ENCODE data around the gene SNAI3. TPM values are rescaled to one million over a fixed set of nuclear protein-coding genes. Genes with fewer than 3 reads are reported as not detected.

Gene SNAI3
- polyA plus RNA-seq, 1 donor from 2014 or later = not detected

GRCh38 chr16:88650749-88651275 lies 35.5 kb downstream of the SNAI3 start, which contains the start of gene CYBA:
CYBA (minus strand) TSS chr16:88651053; CDS start chr16:88651013, 40 bp downstream.
- Histone ChIP-seq H2AFZ (ENCODE audit: low read depth, low read length) (no peak within 1 kb of the TSS), H3K27ac (ENCODE audit: low read length) (no peak within 1 kb of the TSS), H3K4me2 (ENCODE audit: low read length) (no peak within 1 kb of the TSS), H3K79me2 (replicated peaks; ENCODE audit: insufficient read depth, low read length) (no peaks in the 10 kb centered on the region), H3K36me3 (ENCODE audit: insufficient read depth, low read length) (no peaks in the 10 kb centered on the region), H3K9me3 (ENCODE audit: low read length) (no peaks in the 10 kb centered on the region), H3F3A (ENCODE audit: insufficient read depth, low read length, poor library complexity, severe bottlenecking) (no peaks in the 10 kb centered on the region), H3K4me3 (ENCODE audit: low read length) (peak within 1 kb of the TSS; percentile 56), H3K9ac (ENCODE audit: low read length) (peak within 1 kb of the TSS; percentile 7), H3K9me2 (ENCODE audit: insufficient read depth, low read length) (no peaks in the 10 kb centered on the region), H3K27me3 (ENCODE audit: insufficient read depth, low read depth, low read length) (no peaks in the 10 kb centered on the region), H4K20me1 (ENCODE audit: insufficient read depth) (no peaks in the 10 kb centered on the region)
- TF ChIP-seq SMC3 (conservative IDR thresholded peaks at IDR 0.05; ENCODE audit: poor library complexity) (no peak), RAD21 (conservative IDR thresholded peaks at IDR 0.05) (no peak), CTCF (IDR thresholded peaks at IDR 0.05; ENCODE audit: poor library complexity, severe bottlenecking) (no peak), EZH2 (IDR thresholded peaks at IDR 0.05; ENCODE audit: borderline replicate concordance, insufficient read depth, low read length, poor library complexity, severe bottlenecking) (no peak), POLR2AphosphoS5 (IDR thresholded peaks at IDR 0.05) (no peak), TAF1 (IDR thresholded peaks at IDR 0.05; ENCODE audit: low read depth) (no peak), MXI1 (conservative IDR thresholded peaks at IDR 0.05; ENCODE audit: poor library complexity, severe bottlenecking) (no peak), EP300 (conservative IDR thresholded peaks at IDR 0.05; ENCODE audit: poor library complexity, severe bottlenecking) (no peak)
- TF ChIP-seq, protein P1, sequence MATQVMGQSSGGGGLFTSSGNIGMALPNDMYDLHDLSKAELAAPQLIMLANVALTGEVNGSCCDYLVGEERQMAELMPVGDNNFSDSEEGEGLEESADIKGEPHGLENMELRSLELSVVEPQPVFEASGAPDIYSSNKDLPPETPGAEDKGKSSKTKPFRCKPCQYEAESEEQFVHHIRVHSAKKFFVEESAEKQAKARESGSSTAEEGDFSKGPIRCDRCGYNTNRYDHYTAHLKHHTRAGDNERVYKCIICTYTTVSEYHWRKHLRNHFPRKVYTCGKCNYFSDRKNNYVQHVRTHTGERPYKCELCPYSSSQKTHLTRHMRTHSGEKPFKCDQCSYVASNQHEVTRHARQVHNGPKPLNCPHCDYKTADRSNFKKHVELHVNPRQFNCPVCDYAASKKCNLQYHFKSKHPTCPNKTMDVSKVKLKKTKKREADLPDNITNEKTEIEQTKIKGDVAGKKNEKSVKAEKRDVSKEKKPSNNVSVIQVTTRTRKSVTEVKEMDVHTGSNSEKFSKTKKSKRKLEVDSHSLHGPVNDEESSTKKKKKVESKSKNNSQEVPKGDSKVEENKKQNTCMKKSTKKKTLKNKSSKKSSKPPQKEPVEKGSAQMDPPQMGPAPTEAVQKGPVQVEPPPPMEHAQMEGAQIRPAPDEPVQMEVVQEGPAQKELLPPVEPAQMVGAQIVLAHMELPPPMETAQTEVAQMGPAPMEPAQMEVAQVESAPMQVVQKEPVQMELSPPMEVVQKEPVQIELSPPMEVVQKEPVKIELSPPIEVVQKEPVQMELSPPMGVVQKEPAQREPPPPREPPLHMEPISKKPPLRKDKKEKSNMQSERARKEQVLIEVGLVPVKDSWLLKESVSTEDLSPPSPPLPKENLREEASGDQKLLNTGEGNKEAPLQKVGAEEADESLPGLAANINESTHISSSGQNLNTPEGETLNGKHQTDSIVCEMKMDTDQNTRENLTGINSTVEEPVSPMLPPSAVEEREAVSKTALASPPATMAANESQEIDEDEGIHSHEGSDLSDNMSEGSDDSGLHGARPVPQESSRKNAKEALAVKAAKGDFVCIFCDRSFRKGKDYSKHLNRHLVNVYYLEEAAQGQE (IDR thresholded peaks at IDR 0.05; ENCODE audit: borderline replicate concordance) = no peak

DNA sequence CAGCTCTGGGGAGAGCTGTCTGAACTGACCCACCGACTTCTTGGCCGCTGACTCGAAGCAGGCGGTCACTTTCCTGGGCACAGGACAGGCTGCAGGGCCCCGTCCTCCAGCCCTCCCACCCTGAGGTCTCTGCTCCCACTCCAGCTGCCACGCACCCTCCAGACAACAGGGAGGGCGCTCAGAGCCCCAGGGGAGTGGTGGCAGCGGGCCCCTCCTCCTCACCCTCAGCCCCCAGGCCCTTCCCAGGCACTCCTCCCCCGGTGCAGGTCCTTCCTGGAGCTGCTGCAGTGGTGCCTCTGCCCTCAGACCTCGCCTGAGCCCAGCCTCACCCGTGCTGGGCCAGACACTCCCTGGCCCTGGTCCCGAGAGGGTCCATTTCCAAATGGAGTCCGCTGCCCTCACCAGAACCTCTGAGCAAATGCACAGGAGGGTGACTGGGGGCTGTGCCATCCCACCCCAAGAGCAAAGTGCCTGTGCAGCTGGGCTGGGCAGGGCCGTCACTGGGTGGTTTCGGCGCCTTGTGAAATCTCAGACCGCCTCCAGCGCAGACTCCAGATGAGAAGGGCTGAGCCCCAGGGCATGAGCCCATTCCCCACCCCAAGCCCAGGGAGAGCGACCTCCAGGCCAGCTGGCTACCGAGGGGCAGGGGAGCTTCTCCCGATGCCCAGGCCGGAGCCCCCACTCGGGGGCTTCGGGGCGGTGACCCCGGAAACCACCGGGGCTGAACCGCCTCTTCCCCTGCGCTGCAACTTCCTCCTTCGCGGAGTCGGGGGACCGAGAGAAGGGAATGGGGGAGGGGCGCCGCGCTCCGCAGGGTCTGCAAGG lies 36.2 kb downstream of the SNAI3 start:
- no peaks in the 10 kb centered on the region for H3K9me3 ChIP-seq (ENCODE audit: low read length)
- no peaks in the 10 kb centered on the region for H4K20me1 ChIP-seq (ENCODE audit: insufficient read depth)
- TF ChIP-seq POLR2AphosphoS5 (IDR thresholded peaks at IDR 0.05) (no peak), RAD21 (conservative IDR thresholded peaks at IDR 0.05) (no peak), TAF1 (IDR thresholded peaks at IDR 0.05; ENCODE audit: low read depth) (no peak), EP300 (conservative IDR thresholded peaks at IDR 0.05; ENCODE audit: poor library complexity, severe bottlenecking) (no peak), SMC3 (conservative IDR thresholded peaks at IDR 0.05; ENCODE audit: poor library complexity) (no peak), CTCF (IDR thresholded peaks at IDR 0.05; ENCODE audit: poor library complexity, severe bottlenecking) (no peak), MXI1 (conservative IDR thresholded peaks at IDR 0.05; ENCODE audit: poor library complexity, severe bottlenecking) (no peak), EZH2 (IDR thresholded peaks at IDR 0.05; ENCODE audit: borderline replicate concordance, insufficient read depth, low read length, poor library complexity, severe bottlenecking) (no peak)
- TF ChIP-seq, protein P1 (IDR thresholded peaks at IDR 0.05; ENCODE audit: borderline replicate concordance) = no peak
- H2AFZ ChIP-seq (ENCODE audit: low read depth, low read length) = no peak overlapping the region
- peak overlapping the region; percentile 56 for H3K4me3 ChIP-seq (ENCODE audit: low read length)
- no peak overlapping the region for H3K4me2 ChIP-seq (ENCODE audit: low read length)
- no peak overlapping the region for H3K27ac ChIP-seq (ENCODE audit: low read length)
- H3K27me3 ChIP-seq (ENCODE audit: insufficient read depth, low read depth, low read length) = no peaks in the 10 kb centered on the region
- H3K9ac ChIP-seq (ENCODE audit: low read length) = peak overlapping the region; percentile 7
- no peaks in the 10 kb centered on the region for H3K9me2 ChIP-seq (ENCODE audit: insufficient read depth, low read length)
- H3K36me3 ChIP-seq (ENCODE audit: insufficient read depth, low read length) = no peaks in the 10 kb centered on the region
- no peaks in the 10 kb centered on the region for H3K79me2 ChIP-seq (replicated peaks; ENCODE audit: insufficient read depth, low read length)
- no peaks in the 10 kb centered on the region for H3F3A ChIP-seq (ENCODE audit: insufficient read depth, low read length, poor library complexity, severe bottlenecking)
